Prostate gland (tissue), 2 donors: Measurements from ENCODE around the gene NTM.

Experiments used
- POLR2A ChIP-seq: fragments of 450-650 bp; IDR thresholded peaks from one replicate; pipeline ENCODE4 v1.6.1; 2016; ENCODE audit warnings: antibody characterized with exemption, mild to moderate bottlenecking
- TF ChIP-seq, protein P1 (sequence below), 4 experiments: fragments of 200-600 bp in 2 of 4; fragments of 450-650 bp in 2 of 4; sonication (generic) in 2 of 4; IDR thresholded peaks; 1 replicate in 3 of 4; 2 replicates in 1 of 4; pipeline ENCODE4 v1.5.1; 2016 to 2019; ENCODE audit warnings: antibody characterized with exemption in 4 of 4, mild to moderate bottlenecking in 2 of 4, moderate library complexity in 2 of 4

DNA sequence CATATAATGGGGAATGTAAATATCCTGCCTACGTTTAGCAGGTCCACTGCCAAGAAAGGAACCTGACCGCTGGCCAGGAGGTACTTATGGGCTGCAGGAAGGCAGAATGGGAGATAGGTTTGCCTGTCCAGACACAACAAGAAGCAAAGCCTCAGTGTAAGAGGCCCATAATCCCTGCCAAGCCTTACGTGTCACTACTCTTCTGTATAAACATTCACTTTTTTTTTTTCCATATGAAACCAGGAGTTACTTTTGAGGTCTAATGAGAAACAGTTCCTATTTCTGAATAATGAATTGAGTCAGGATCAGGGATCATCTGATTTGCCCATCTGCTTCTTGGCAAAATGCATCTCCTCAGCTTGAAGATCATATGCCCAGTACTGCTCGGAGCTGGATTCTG is 230.2 kb downstream of the NTM start:
- TF ChIP-seq, protein P1, sequence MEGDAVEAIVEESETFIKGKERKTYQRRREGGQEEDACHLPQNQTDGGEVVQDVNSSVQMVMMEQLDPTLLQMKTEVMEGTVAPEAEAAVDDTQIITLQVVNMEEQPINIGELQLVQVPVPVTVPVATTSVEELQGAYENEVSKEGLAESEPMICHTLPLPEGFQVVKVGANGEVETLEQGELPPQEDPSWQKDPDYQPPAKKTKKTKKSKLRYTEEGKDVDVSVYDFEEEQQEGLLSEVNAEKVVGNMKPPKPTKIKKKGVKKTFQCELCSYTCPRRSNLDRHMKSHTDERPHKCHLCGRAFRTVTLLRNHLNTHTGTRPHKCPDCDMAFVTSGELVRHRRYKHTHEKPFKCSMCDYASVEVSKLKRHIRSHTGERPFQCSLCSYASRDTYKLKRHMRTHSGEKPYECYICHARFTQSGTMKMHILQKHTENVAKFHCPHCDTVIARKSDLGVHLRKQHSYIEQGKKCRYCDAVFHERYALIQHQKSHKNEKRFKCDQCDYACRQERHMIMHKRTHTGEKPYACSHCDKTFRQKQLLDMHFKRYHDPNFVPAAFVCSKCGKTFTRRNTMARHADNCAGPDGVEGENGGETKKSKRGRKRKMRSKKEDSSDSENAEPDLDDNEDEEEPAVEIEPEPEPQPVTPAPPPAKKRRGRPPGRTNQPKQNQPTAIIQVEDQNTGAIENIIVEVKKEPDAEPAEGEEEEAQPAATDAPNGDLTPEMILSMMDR (IDR thresholded peaks at IDR 0.05): no peak
- no peak for TF ChIP-seq POLR2A
